B cell (primary cell): ENCODE measurements around the gene THSD4. TPM values are rescaled to one million over a fixed set of nuclear protein-coding genes. Genes with fewer than 3 reads are reported as not detected.

Source experiments
- ATAC-seq: fragments of 200-7000 bp; cut with Tn5 transposase; one replicate; pipeline ENCODE4 v1.10.0; 2021; ENCODE audit warnings: low read depth, mild to moderate bottlenecking, moderate number of reproducible peaks, moderate library complexity
- CTCF ChIA-PET: fragments of 350-600 bp; sonication (Branson Sonifier 250); formaldehyde crosslinking; loops from one replicate; lab custom pipeline; 2021; ENCODE audit warnings: antibody characterized with exemption, inconsistent platforms; lab: Charles Lee
- POLR2A ChIA-PET: fragments of 350-600 bp; sonication (Branson Sonifier 250); formaldehyde crosslinking; loops from one replicate; lab custom pipeline; 2021; ENCODE audit warnings: antibody characterized with exemption; lab: Charles Lee
- DNase-seq: peaks from one replicate; pipeline ENCODE4 v3.0.0; 2013
- H2AFZ ChIP-seq: 2 replicates; pipeline ENCODE4 v1.6.1; 2012; ENCODE audit warnings: mild to moderate bottlenecking, low read depth, low read length; ENCODE audit not compliant: insufficient read depth, poor library complexity, severe bottlenecking
- H3K27ac ChIP-seq, 2 donors: 1 replicate in 1 of 2; 2 replicates in 1 of 2; pipeline ENCODE4 v1.5.1; 2012 to 2013; ENCODE audit warnings: low read length in 2 of 2, mild to moderate bottlenecking in 2 of 2, moderate library complexity in 1 of 2
- H3K27me3 ChIP-seq, 4 experiments: fragments of 200-600 bp in 1 of 4; sonication (generic) in 1 of 4; replicated peaks in 1 of 4; 1 replicate in 2 of 4; 2 replicates in 2 of 4; pipeline versions ENCODE4 v1.6.1 to v1.7.0; 2013 to 2016; ENCODE audit warnings: low read length in 3 of 4, mild to moderate bottlenecking in 2 of 4, mixed read lengths in 1 of 4, moderate library complexity in 1 of 4; ENCODE audit not compliant: insufficient read depth in 4 of 4, control insufficient read depth in 3 of 4; ENCODE audit errors: control extremely low read depth in 1 of 4
- H3K36me3 ChIP-seq, 2 experiments: replicated peaks in 1 of 2; 1 replicate in 1 of 2; 2 replicates in 1 of 2; pipeline versions ENCODE4 v1.6.1 to v1.7.1; 2013; ENCODE audit warnings: low read length in 1 of 2; ENCODE audit not compliant: insufficient read depth in 2 of 2, control insufficient read depth in 1 of 2; ENCODE audit errors: control extremely low read depth in 1 of 2, extremely low read depth in 1 of 2
- H3K4me1 ChIP-seq, 2 donors: fragments of 200-600 bp in 1 of 2; sonication (generic) in 1 of 2; 1 replicate in 1 of 2; 2 replicates in 1 of 2; pipeline versions ENCODE4 v1.5.1 to v1.6.1; 2013 to 2017; ENCODE audit warnings: low read length in 2 of 2; ENCODE audit not compliant: control insufficient read depth in 2 of 2, insufficient read depth in 2 of 2
- H3K4me2 ChIP-seq: replicated peaks from 2 replicates; pipeline ENCODE3; 2012; ENCODE audit warnings: mild to moderate bottlenecking, low read depth, low read length; ENCODE audit not compliant: poor library complexity, severe bottlenecking
- H3K4me3 ChIP-seq, 5 experiments: fragments of 200-600 bp in 1 of 5; sonication (generic) in 1 of 5; 1 replicate in 3 of 5; 2 replicates in 2 of 5; pipeline versions ENCODE4 v1.5.1 to v1.7.0; 2011 to 2016; ENCODE audit warnings: low read length in 4 of 5, mild to moderate bottlenecking in 4 of 5, low read depth in 2 of 5, control low read depth in 1 of 5, moderate library complexity in 1 of 5; ENCODE audit not compliant: insufficient read depth in 1 of 5; ENCODE audit errors: control extremely low read depth in 1 of 5, extremely low read depth in 1 of 5
- H3K79me2 ChIP-seq: fragments of 200-600 bp; sonication (generic); one replicate; pipeline ENCODE4 v1.6.0; 2016; ENCODE audit warnings: low read length; ENCODE audit not compliant: control insufficient read depth, insufficient read depth
- H3K9ac ChIP-seq: fragments of 200-600 bp; sonication (generic); 2 replicates; pipeline ENCODE4 v1.6.1; 2017; ENCODE audit warnings: mild to moderate bottlenecking, low read length, moderate library complexity
- H3K9me3 ChIP-seq, 3 donors: one replicate each; pipeline versions ENCODE4 v1.6.1 to v1.7.1; 2013; ENCODE audit warnings: low read length in 2 of 3; ENCODE audit not compliant: control insufficient read depth in 2 of 3, insufficient read depth in 1 of 3; ENCODE audit errors: control extremely low read depth in 1 of 3
- H4K20me1 ChIP-seq: 2 replicates; pipeline ENCODE4 v1.6.0; 2012; ENCODE audit warnings: mild to moderate bottlenecking, low read length; ENCODE audit not compliant: insufficient read depth, control insufficient read depth, poor library complexity, severe bottlenecking
- H3K27ac Mint-ChIP-seq: one replicate; pipeline ENCODE4 v1.8.0; 2021; ENCODE audit warnings: mixed read lengths
- H3K27me3 Mint-ChIP-seq: one replicate; pipeline ENCODE4 v1.8.0; 2021; ENCODE audit warnings: mixed read lengths
- H3K4me1 Mint-ChIP-seq: one replicate; pipeline ENCODE4 v1.8.0; 2021; ENCODE audit warnings: mixed read lengths
- H3K4me3 Mint-ChIP-seq: one replicate; pipeline ENCODE4 v1.8.0; 2021; ENCODE audit warnings: mixed read lengths
- H3K9me3 Mint-ChIP-seq: one replicate; pipeline ENCODE4 v1.8.0; 2022; ENCODE audit warnings: mixed read lengths; ENCODE audit not compliant: insufficient read depth
- EZH2 ChIP-seq: IDR thresholded peaks from 2 replicates; pipeline ENCODE4 v1.6.1; 2012; ENCODE audit warnings: borderline replicate concordance, low read depth, mild to moderate bottlenecking, moderate library complexity, low read length; ENCODE audit not compliant: insufficient read depth, poor library complexity, severe bottlenecking
- WGBS: methylation state at CpG from one replicate; pipeline ENCODE4 v1.1.5; 2013; ENCODE audit warnings: missing lambda C conversion rate; ENCODE audit not compliant: insufficient coverage; 5-methylcytosine and 5-hydroxymethylcytosine counted together
- intact Hi-C: fragments of 100-400 bp; cut with micrococcal nuclease; formaldehyde crosslinking; loops from one replicate; pipeline ENCODE4 v1.10.0; 2022
- polyA plus RNA-seq: library from polyadenylated mRNA; depleted of rRNA; stranded (reverse); fragments of >200 nt; gene quantifications from 2 replicates; pipeline ENCODE4 v1.2.3, GENCODE V29; 2012
- total RNA-seq, 2 donors: library from RNA; stranded (reverse); fragments of 120-200 nt in 1 of 2; gene quantifications; 1 replicate in 1 of 2; 2 replicates in 1 of 2; pipeline versions ENCODE4 v1.2.3 to v1.2.4, GENCODE V29; 2013 to 2022
- TF ChIP-seq, protein P1 (sequence below): fragments of 200-600 bp; IDR thresholded peaks from one replicate; pipeline ENCODE4 v1.8.0; 2022; ENCODE audit warnings: antibody characterized with exemption, mild to moderate bottlenecking

THSD4 gene
- total and polyA plus RNA-seq, 2 donors (not counting 1 experiment from before 2014, with no cell fraction given) = not detected

DNA sequence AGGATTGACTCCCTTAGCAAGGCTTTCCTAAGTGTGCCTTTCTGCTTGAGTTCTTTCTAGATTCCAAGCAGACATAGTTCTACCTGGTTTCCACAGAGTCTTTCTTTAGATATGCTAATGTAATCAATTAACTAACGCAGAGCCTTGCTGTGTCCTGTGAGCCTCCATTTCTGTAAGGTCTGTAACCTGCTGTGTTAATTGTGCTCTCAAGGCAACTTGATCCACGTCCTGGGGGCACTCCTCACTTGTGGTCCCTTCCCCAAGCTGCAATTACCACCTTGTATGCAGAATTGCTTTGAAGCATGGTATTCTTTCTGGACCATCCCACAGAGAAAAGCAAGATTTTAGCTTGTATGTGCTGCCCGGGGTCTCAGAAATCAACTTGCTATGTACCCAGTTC lies 29.5 kb upstream of the THSD4 start:
- DNase-seq = no peak
- TF ChIP-seq, protein P1, sequence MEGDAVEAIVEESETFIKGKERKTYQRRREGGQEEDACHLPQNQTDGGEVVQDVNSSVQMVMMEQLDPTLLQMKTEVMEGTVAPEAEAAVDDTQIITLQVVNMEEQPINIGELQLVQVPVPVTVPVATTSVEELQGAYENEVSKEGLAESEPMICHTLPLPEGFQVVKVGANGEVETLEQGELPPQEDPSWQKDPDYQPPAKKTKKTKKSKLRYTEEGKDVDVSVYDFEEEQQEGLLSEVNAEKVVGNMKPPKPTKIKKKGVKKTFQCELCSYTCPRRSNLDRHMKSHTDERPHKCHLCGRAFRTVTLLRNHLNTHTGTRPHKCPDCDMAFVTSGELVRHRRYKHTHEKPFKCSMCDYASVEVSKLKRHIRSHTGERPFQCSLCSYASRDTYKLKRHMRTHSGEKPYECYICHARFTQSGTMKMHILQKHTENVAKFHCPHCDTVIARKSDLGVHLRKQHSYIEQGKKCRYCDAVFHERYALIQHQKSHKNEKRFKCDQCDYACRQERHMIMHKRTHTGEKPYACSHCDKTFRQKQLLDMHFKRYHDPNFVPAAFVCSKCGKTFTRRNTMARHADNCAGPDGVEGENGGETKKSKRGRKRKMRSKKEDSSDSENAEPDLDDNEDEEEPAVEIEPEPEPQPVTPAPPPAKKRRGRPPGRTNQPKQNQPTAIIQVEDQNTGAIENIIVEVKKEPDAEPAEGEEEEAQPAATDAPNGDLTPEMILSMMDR = no peak
- no peak for TF ChIP-seq EZH2
- H3K9me3 ChIP-seq = no peaks in the 10 kb centered on the region
- H3K4me1 ChIP-seq = no peaks in the 10 kb centered on the region
- no peak overlapping the region for H3K4me3 Mint-ChIP-seq
- no peak overlapping the region for H3K4me2 ChIP-seq
- 40% methylated on average over 2 of the region's 3 CpGs for WGBS
- intact Hi-C loops = no loop called here
- H3K4me3 ChIP-seq = no peak overlapping the region
- H3K9ac ChIP-seq = no peak overlapping the region
- H3K27ac ChIP-seq = no peak overlapping the region
- H3K79me2 ChIP-seq = no peaks in the 10 kb centered on the region
- H4K20me1 ChIP-seq = no peaks in the 10 kb centered on the region
- no peaks in the 10 kb centered on the region for H3K4me1 Mint-ChIP-seq
- ChIA-PET POLR2A (no interaction called here), CTCF (no interaction called here)
- H3K27me3 ChIP-seq = no peaks in the 10 kb centered on the region
- no peak overlapping the region for H2AFZ ChIP-seq
- no peaks in the 10 kb centered on the region for H3K36me3 ChIP-seq
- peaks cover 5% of the 10 kb centered on the region for H3K9me3 Mint-ChIP-seq
- H3K27me3 Mint-ChIP-seq = peaks cover 31% of the 10 kb centered on the region
- no peak for ATAC-seq
- H3K27ac Mint-ChIP-seq = no peak overlapping the region

- CTCF ChIA-PET = no interaction called here
- peaks cover 25% of the 10 kb centered on the region for H3K27me3 Mint-ChIP-seq
Measured at GRCh38 chr15:71088155-71088554, 27.1 kb upstream of the THSD4 start.

More at GRCh38 chr15:71088155-71088554, 27.1 kb upstream of the THSD4 start:
- no peak overlapping the region for H3K27ac Mint-ChIP-seq
- H3K4me1 Mint-ChIP-seq = no peaks in the 10 kb centered on the region
- no peak overlapping the region for H2AFZ ChIP-seq
- no peak overlapping the region for H3K4me3 ChIP-seq
- no peak overlapping the region for H3K4me2 ChIP-seq
- no peak for TF ChIP-seq EZH2
- no peaks in the 10 kb centered on the region for H3K4me1 ChIP-seq
- H3K9me3 Mint-ChIP-seq = peaks cover 5% of the 10 kb centered on the region
- ATAC-seq (no peak), DNase-seq (no peak)
- H4K20me1 ChIP-seq = no peaks in the 10 kb centered on the region
- no peaks in the 10 kb centered on the region for H3K79me2 ChIP-seq
- H3K9me3 ChIP-seq = no peaks in the 10 kb centered on the region
- H3K4me3 Mint-ChIP-seq = no peak overlapping the region
- no peaks in the 10 kb centered on the region for H3K27me3 ChIP-seq
- intact Hi-C loops = no loop called here
- H3K27ac ChIP-seq = no peak overlapping the region
- H3K36me3 ChIP-seq = no peaks in the 10 kb centered on the region
- no peak overlapping the region for H3K9ac ChIP-seq
- POLR2A ChIA-PET = no interaction called here
